ENCODE measurements around the gene STIP1. TPM values are rescaled to one million over a fixed set of nuclear protein-coding genes. Genes with fewer than 3 reads are reported as not detected.

Gene STIP1
- total and polyA plus RNA-seq, 2 donors (not counting 1 experiment from before 2014, with no cell fraction given), result 98.8 to 147 TPM

DNA sequence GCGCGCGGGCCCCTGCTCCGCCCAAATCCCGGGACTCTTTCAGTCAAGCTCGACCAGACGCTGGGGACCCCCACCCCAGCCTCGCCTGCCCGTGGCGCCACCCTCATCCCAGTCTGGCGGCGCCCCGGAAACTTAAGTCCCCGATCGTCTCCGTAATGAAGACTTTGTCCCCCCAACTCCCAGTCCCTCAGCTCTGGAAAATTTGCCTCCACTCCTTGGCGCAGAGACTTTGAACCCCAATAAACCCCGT, 65.7 kb downstream of the STIP1 start:
- Histone ChIP-seq H3K9ac (ENCODE audit: insufficient read depth, low read length) (peak overlapping the region; percentile 76), H3K9me3 (ENCODE audit: control insufficient read depth, insufficient read depth, low read depth, low read length) (no peaks in the 10 kb centered on the region), H3K4me1 (ENCODE audit: control insufficient read depth, extremely low read depth, insufficient read depth, low read length) (peaks cover 8% of the 10 kb centered on the region), H3K79me2 (ENCODE audit: control insufficient read depth, insufficient read depth, low read length) (peaks cover 24% of the 10 kb centered on the region), H4K20me1 (ENCODE audit: control insufficient read depth, extremely low read depth, insufficient read depth, low read length) (no peaks in the 10 kb centered on the region), H3K27ac (ENCODE audit: insufficient read depth, low read length) (peak overlapping the region; percentile 63), H2AFZ (ENCODE audit: low read length) (no peak overlapping the region), H3K4me3 (replicated peaks in 1 of 4; ENCODE audit: control extremely low read depth in 1 of 4, insufficient read depth in 1 of 4, low read depth in 3 of 4, low read length in 4 of 4) (peak overlapping the region; percentile 79 to 98 (median 88)), H3K36me3 (ENCODE audit: control insufficient read depth, insufficient read depth, low read length) (peaks cover 14% of the 10 kb centered on the region), H3K4me2 (ENCODE audit: extremely low read depth, insufficient read depth, low read length) (peak overlapping the region; percentile 92), H3K27me3 (ENCODE audit: control insufficient read depth, insufficient read depth, low read length) (no peaks in the 10 kb centered on the region)
- TF ChIP-seq EZH2 (IDR thresholded peaks at IDR 0.05; ENCODE audit: low read length, missing control alignments), result no peak
- TF ChIP-seq, protein P1, sequence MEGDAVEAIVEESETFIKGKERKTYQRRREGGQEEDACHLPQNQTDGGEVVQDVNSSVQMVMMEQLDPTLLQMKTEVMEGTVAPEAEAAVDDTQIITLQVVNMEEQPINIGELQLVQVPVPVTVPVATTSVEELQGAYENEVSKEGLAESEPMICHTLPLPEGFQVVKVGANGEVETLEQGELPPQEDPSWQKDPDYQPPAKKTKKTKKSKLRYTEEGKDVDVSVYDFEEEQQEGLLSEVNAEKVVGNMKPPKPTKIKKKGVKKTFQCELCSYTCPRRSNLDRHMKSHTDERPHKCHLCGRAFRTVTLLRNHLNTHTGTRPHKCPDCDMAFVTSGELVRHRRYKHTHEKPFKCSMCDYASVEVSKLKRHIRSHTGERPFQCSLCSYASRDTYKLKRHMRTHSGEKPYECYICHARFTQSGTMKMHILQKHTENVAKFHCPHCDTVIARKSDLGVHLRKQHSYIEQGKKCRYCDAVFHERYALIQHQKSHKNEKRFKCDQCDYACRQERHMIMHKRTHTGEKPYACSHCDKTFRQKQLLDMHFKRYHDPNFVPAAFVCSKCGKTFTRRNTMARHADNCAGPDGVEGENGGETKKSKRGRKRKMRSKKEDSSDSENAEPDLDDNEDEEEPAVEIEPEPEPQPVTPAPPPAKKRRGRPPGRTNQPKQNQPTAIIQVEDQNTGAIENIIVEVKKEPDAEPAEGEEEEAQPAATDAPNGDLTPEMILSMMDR (conservative IDR thresholded peaks at IDR 0.05 in 1 of 2, IDR thresholded peaks at IDR 0.05 in 1 of 2; ENCODE audit: low read depth in 1 of 2, low read length in 2 of 2), result no peak
- no peak for DNase-seq (ENCODE audit: low read depth in 2 of 2)

DNA sequence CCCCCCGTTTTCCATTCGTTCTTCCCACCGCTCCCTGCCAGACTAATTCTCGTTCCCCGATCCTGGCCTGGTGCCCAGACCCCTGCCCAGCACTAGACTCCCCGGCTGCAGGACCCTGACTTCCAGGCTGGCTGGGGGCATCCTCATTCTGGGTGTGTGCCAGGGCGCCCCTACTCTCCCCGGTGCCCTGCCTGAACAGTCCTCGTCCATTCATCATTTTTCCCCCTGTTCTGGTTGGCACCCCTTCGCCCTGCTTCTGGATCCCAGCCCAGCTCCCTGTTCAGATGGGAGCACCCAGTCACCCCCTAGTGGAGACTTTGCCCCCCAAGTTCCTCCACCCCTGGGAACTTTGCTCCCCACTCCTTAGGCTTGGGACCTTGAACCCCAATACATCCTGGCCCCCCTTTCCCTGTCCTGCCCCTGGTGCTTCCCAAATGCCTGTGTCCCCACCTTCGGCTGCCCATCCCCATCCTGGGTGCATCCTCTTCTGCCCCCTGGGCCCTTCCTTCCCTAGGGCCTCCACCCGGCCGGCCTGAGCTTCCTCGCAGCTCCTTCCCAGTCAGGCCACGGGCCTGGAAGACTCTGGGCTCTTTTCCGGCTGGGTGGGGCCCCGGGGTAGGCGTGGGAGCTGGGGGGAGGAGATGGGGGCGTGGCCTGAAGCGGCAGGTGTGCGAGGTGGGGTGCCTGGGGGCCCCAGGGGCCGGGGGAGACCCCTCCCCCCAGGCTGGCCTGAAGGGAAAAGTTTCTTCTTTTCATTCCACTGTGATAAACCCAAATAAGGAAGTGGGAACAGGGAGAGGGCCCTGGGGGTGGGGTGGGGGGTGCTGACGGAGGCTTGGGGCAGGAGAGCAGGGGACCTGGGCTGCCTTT, 66.3 kb downstream of the STIP1 start:
- Histone ChIP-seq H3K4me3 (replicated peaks in 1 of 4; ENCODE audit: control extremely low read depth in 1 of 4, insufficient read depth in 1 of 4, low read depth in 3 of 4, low read length in 4 of 4) (peak overlapping the region; percentile 79 to 98 (median 88)), H3K79me2 (ENCODE audit: control insufficient read depth, insufficient read depth, low read length) (peaks cover 24% of the 10 kb centered on the region), H3K36me3 (ENCODE audit: control insufficient read depth, insufficient read depth, low read length) (peaks cover 14% of the 10 kb centered on the region), H2AFZ (ENCODE audit: low read length) (no peak overlapping the region), H3K9me3 (ENCODE audit: control insufficient read depth, insufficient read depth, low read depth, low read length) (no peaks in the 10 kb centered on the region), H3K27me3 (ENCODE audit: control insufficient read depth, insufficient read depth, low read length) (no peaks in the 10 kb centered on the region), H3K9ac (ENCODE audit: insufficient read depth, low read length) (peak overlapping the region; percentile 76), H4K20me1 (ENCODE audit: control insufficient read depth, extremely low read depth, insufficient read depth, low read length) (no peaks in the 10 kb centered on the region), H3K4me2 (ENCODE audit: extremely low read depth, insufficient read depth, low read length) (peak overlapping the region; percentile 92), H3K4me1 (ENCODE audit: control insufficient read depth, extremely low read depth, insufficient read depth, low read length) (peaks cover 8% of the 10 kb centered on the region), H3K27ac (ENCODE audit: insufficient read depth, low read length) (peak overlapping the region; percentile 63)
- no peak for TF ChIP-seq EZH2 (IDR thresholded peaks at IDR 0.05; ENCODE audit: low read length, missing control alignments)
- TF ChIP-seq, protein P1 (conservative IDR thresholded peaks at IDR 0.05 in 1 of 2, IDR thresholded peaks at IDR 0.05 in 1 of 2; ENCODE audit: low read depth in 1 of 2, low read length in 2 of 2), result peak; percentile 42 to 44
- DNase-seq (ENCODE audit: low read depth in 2 of 2), result peak; percentile 25

DNA sequence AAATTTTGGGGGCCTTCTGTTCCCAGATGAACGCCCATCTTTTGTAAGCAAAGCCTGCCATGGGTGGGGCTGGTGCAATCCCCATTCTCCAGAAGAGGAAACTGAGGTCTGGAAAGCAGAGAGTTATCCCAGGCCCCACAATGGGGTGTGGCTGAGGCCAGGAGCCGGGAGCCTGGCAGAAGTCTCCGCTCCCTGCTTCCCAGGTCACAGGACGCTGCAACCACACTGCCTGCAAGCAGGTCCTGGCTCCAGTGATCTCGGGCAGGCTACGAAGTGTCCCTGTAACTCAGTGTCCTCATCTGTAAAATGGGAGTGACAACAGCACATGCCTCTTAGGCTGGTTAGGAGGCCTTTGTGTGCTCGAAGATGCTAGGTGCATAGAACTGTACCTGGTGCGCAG, 67.1 kb downstream of the STIP1 start:
- no peaks in the 10 kb centered on the region for H4K20me1 ChIP-seq (ENCODE audit: control insufficient read depth, extremely low read depth, insufficient read depth, low read length)
- H2AFZ ChIP-seq (ENCODE audit: low read length), result no peak overlapping the region
- H3K9me3 ChIP-seq (ENCODE audit: control insufficient read depth, insufficient read depth, low read depth, low read length), result no peaks in the 10 kb centered on the region
- H3K27ac ChIP-seq (ENCODE audit: insufficient read depth, low read length), result no peak overlapping the region
- peaks cover 14% of the 10 kb centered on the region for H3K36me3 ChIP-seq (ENCODE audit: control insufficient read depth, insufficient read depth, low read length)
- peak overlapping the region; percentile 7 to 98 (median 54) for H3K4me3 ChIP-seq (replicated peaks in 1 of 4; ENCODE audit: control extremely low read depth in 1 of 4, insufficient read depth in 1 of 4, low read depth in 3 of 4, low read length in 4 of 4)
- no peak for DNase-seq (ENCODE audit: low read depth in 2 of 2)
- no peaks in the 10 kb centered on the region for H3K27me3 ChIP-seq (ENCODE audit: control insufficient read depth, insufficient read depth, low read length)
- peak overlapping the region; percentile 68 for H3K4me2 ChIP-seq (ENCODE audit: extremely low read depth, insufficient read depth, low read length)
- no peak overlapping the region for H3K9ac ChIP-seq (ENCODE audit: insufficient read depth, low read length)
- peaks cover 5% of the 10 kb centered on the region for H3K4me1 ChIP-seq (ENCODE audit: control insufficient read depth, extremely low read depth, insufficient read depth, low read length)
- H3K79me2 ChIP-seq (ENCODE audit: control insufficient read depth, insufficient read depth, low read length), result peaks cover 24% of the 10 kb centered on the region
- TF ChIP-seq, protein P1 (conservative IDR thresholded peaks at IDR 0.05 in 1 of 2, IDR thresholded peaks at IDR 0.05 in 1 of 2; ENCODE audit: low read depth in 1 of 2, low read length in 2 of 2), result no peak
- TF ChIP-seq EZH2 (IDR thresholded peaks at IDR 0.05; ENCODE audit: low read length, missing control alignments), result no peak
